ACHN (cell line): ENCODE measurements around the gene KRT15.
A peak's percentile ranks its signal among the peaks of the same experiment; 100 is the strongest.

Experiments used
- DNase-seq: peaks from one replicate; pipeline ENCODE4 v3.0.0-alpha.2; 2015
- in situ Hi-C: cut with HindIII; loops from 2 replicates; pipeline ENCODE4 v1.10.0; 2017; ENCODE audit warnings: low sequenced_read_pairs, low pct_ligation_motif_present, low pct_unique_long_range_greater_than_20kb

KRT15 gene

DNA sequence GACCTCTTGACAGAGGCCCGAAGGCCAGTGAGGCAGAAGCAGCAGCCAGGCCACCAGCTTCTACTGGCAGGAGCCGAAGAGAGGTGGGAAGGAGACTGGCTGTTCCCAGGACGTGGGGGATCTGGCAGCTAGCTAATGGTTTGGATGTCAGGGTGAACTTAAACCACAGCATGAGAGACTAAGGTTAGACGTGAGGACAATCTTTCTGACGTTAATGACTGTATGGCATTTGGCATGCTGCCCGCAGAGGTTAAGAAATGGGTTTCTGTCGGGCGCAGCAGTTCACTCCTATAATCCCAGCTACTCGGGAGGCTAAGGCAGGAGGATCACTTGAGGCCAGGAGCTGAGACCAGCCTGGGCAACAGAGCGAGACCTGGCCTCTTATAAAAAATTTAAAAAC, 7.0 kb downstream of the KRT15 start:
- no peak for DNase-seq
- in situ Hi-C loops: no loop called here

DNA sequence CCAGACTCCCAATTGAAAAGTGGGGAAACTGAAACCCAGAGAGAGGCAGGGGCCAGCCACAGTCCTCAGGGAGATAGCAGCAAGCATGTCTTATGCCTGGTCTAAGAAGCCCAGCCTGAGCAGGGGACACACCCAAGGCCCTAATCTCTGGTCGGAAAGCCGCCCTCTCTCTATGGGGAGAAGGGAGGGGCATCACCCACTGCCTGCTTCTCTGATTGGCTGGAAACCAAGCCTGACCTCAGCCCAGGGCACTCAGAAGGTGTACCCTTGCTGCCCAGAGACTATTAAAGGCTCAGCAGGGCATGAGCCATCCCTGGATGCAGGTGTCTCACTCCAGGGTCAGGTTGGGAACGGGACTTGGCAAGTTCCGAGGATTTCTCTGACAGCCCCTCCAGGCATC, 7.6 kb downstream of the KRT15 start:
- in situ Hi-C loops: no loop called here
- DNase-seq: no peak

DNA sequence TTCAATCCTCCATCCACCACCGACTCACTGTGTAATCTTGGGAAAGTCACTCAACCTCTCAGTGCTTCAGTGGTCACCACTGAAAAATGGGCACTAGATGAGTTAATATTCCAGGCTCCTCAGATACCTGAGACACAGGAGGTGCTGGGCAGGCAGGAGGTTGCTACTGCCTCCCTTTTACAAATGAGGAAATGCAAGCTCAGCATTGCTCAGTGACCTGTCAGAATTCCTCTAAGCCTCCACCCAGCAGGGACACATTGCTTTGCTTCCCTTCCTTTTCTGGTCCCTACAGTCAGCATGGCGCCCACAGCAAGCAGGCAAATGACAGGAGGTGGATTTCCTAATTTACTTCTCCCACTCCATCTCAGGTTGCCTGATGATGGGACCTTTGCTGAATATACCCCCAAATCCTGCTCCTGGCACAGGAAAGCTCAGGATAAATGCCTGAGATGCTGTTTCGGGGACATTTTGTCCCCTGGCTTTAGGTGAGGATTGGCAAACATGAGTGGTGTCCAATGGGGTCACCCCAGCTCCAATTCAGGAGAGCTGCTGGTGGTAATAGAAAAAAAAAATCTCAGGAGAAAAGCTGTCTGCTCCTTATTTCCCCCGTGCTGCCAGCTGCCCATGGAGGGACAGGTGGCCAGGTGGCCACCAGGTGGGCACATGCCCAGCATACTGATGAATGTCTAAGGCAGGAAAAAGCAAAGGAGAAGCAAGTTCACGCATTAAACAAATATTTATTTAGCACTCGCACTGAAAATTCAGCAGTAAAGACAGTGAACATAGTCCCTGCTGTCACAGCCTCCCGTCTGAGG, 8.2 kb downstream of the KRT15 start:
- no peak for DNase-seq
- in situ Hi-C loops: no loop called here

DNA sequence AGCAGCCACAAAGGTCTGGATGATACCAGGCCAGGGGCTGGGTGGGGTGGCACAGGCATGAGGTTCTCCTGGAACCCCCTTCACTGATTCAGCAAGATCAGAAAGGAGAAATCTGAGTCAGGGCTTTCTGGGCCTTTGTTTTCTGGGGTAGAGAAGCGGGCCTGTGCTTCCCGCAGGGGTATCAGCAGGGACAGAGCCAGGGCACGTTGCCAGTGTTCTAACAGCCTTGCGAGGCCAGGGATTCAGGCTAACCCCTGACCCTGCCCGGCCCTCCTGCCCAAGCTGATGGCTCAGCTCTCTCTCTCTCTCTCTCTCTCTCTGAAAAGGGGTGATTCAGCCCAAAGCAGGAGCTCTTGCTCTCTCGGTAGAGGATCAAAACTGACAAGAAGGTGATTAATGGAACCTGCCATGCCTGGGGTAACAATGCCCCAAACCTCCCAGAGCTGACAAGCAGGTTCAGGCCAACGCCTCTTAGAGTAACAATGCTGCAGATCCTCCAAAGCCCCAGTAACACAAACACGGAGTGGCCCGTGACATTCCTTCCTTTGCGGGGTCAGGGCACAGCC, 11.3 kb downstream of the KRT15 start:
- DNase-seq: no peak
- in situ Hi-C loops: no loop called here

DNA sequence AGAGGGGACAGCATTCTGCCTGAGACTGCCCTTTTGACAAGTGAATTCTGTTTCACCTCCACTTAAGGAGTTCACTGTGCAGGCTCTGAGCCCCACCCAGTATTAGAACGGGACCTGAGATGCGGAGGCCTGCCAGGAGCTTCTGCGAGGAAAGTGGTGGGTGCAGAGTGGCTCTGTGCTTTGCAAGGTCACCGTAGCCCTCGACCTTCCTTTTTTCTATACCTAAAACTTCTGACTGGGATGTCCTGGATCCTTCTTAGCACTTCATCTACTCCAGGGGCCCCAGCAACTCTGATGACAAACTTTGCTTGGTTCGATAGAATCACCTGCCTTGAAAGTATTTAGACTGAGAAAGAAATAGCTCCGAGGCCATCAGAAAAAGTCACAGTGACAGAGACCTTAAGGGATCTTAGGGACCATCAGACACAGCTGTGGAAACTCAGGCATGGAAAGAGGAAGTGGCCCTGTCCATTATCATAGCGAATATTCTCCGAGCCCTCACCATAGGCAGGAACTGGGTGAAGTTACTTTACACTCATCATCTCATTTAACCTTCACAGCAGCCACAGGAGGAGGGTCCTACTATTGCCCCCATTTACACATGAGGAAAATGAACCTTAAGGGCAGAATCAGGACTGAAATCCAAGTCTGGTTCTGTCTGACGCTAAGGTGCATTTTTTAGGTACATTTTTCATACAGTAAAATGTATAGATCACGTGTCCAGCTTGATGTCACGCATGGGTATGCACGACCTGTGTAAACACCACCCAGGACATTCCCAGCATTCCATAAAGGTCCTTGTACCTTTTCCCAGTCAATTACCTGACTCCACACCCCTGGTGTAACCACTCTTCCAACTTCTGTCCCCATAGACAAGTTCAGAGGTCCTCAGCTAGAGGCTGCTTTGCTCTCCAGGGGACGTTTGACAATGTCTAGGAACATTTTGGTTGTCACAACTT, 12.6 kb downstream of the KRT15 start:
- DNase-seq: no peak
- in situ Hi-C loops: no loop called here

DNA sequence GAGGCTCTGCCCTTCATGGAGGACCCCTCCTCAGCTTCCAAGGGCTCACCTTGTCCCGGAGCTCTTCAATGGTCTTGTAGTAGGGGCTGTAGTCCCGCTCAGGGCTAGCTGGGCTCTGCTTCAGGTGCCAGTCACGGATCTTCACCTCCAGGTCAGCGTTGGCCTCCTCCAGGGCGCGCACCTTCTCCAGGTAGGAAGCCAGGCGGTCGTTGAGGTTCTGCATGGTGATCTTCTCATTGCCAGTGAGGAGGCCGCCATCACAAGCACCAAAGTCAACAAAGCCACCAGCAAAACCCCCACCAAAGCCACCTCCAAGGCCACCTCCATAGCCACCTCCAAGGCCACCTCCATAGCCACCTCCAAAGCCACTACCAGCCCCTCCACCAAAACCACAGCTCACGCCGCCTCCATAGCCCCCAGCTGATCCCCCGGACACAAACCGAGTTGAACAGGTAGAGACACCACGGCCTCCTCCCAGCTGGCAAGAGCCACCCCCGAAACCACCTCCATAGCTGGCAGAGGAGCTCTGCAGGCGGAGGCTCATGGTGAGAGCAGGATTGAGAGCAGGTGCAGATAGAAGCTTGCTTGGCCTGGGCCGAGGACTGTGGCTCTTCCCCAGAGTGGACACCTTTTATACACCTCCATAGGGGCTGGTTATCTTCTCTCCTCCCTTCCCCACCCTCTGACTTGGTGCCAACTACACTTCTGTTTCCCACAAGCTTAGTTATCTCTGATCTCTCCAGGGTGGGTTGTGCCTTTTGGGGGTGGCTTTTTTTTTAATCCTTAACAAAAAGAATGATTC, 13.5 kb downstream of the KRT15 start, which contains the start of gene KRT13:
TSS of gene KRT13 (minus strand) at position 606 of the 802 bp plus-strand sequence. CDS start at position 544, 62 bp downstream.
- no peak for DNase-seq
- in situ Hi-C loops: no loop called here

DNA sequence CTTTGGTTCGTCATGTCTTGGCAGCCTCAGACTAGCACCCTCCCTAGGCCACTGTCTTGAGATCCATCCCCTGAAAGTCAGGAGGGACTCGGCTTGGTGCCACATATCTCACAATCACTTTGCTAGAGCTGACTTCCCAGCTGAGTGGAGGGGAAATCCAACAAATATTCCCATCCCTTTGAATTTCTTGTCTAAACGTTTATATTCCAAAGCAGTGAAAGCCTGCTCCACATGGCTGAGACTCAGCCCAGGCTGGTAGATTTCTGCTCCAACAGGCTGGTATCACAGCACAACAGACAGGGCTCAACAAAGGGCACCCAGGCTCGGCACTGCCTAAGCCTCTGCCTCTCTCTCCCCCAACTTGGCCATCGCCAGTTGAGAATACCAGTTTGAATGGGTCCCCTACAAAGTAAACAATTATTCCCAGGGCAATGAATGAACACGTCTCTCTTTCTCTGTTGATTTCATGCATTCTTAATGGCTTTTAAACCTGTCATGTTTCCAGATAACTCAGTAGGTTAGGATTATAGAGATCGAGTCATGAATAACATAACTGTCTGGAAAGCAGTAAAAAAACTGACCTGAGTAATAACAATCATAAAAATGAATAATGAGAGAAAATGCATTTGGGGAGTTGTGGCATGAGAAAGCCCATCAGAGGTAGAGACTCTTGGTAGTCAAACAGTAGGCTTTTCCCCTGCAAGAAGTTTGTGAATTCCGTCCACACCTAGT, 14.3 kb downstream of the KRT15 start:
- in situ Hi-C loops: no loop called here
- no peak for DNase-seq

DNA sequence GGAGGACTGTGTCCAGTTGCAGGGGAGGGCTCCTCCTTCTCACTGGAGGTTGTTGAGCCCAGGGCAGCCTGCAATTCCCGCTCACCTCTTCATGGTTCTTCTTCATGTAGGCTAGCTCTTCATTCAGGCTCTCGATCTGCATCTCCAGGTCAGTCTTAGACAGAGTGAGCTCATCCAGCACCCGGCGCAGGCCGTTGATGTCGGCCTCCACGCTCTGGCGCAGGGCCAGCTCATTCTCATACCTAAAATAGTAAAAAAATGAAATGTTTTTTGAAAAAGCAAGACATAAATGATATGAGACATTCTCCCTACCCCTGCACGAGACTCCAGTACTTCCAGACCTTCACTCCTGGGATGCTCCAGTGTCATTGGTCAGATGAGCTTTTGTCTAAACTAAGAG, 15.5 kb downstream of the KRT15 start:
- no peak for DNase-seq
- in situ Hi-C loops: no loop called here

DNA sequence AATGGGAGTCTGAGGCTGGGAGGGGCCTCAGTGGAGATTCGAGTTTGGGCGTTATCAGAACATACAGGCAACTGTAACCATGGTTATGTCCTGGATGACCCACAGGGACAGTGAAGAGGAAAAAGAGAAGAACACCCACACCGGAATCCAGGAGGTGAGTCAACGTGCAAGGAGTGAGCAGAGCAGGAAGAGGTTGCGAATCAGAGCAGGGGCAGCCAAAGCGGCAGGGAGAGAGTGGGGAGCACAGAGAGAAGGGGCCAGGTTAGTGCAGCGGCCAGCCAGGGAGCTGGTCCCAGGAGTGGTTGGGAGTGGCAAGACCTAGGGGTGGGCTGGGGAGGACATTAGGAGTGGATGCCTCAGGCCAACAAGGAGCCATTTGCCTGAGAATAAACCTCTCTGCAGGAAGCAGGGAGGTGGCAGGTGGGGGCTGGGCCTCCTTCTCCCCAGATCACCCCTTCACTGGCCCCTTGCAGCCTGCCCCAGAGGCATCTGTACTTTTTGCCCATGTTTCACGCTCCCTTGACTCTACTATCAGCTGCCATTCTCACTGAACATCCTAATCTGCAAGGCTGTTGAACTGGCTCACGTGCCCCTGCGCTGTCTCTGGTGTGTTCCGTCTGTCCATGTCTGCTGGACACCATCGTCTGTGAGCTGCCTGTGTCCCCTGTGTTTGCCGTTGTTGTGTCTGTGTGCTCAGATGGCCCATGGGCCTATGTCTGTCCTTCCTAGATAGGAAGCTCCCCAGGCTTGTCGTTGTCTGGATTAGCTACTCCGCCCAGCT, 18.4 kb downstream of the KRT15 start:
- DNase-seq: peak; percentile 53
- in situ Hi-C loops: no loop called here

DNA sequence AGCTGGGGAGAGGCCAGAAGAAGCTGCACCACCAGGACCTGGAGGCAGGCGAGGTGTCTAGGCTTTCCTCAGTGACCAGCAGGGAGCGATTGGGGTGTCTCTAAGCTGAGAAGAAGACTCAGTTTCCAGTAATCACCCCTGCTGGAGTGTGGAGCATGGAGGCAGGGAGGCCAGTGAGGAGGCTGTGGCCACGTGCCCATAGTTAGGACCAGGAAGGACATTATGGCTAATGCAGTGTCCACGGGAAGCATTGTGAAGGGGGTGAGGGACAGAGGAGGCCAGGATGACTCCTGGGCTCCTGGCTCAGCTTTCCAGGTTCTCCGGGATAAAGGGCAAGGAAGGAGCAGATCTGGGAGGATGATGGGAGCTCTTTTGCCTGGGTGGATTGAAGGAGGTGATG, 19.0 kb downstream of the KRT15 start:
- DNase-seq: no peak
- in situ Hi-C loops: no loop called here

DNA sequence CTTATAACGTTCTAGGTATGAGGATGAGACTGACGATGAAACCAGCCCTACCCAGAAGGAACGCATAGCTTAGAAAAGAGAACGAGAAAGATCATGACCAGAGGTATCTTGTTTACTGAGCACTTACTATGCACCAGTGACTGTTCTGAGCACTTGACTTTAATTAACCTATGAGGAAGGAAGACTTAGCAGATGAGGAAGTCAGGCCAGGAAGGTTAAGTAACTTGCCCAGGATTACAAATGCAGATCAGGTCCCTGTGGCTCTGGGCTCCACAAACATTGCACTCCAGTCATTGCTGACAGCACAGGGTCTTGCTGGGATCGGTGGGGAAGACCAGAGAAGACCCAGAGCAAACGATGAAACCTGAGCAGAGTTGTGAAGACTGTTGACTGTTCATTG, 20.4 kb downstream of the KRT15 start:
- in situ Hi-C loops: no loop called here

DNA sequence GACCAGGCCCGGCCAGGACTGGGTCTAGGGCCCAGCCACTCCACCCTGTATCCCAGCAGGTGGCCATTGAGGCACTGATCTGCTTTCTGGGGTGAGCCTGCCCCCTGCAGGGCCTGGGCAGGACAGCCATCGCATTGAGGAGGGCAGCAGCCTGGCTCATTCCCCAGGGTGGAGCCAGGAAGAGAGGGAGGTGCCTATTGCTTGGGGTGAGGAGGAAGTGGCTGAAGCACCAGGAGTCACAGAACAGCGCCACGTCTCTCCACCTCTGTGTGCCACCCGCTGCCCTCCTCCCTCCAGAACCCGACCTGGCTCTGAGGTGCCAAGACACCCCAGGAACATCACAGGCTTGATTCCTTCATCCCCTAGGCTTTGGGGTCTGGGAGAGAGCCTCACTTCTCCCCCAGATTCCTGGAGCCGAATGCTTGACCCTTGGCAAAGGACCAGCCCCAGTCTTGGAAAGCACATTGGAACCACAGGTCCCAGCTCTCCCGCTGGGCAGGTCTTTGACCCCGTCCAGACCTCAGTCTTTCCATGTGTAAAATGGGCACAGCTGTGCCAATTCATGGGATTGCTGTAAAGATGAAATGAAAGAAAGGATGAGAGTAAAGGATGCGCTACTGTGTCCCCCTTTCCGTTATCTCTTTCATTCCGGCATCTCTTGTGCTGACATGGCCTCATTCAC, 21.7 kb downstream of the KRT15 start:
- DNase-seq: peak; percentile 97
- in situ Hi-C loops: no loop called here

More for the DNA sequence above, 20.4 kb downstream of the KRT15 start:
- no peak for DNase-seq

DNA sequence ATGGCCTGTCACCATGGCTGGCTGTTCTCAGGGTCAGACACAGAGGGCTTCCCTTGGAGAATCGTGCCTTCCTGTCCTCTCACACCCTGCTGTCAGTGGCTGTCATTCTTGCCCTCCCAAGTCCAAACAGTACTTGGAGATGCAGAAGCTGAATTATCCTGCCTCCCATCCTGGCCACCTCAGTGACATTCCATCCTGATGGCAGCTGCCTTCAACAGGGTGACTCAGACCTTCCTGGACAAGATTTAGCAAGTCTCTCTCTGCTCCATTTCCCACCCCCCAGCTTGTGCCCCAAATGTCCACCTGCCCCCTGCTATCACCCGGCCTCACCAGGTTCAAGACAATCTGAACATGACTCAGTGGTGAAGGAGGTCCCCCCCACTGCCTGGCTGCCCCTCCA, 24.2 kb downstream of the KRT15 start:
- no peak for DNase-seq
- in situ Hi-C loops: no loop called here

DNA sequence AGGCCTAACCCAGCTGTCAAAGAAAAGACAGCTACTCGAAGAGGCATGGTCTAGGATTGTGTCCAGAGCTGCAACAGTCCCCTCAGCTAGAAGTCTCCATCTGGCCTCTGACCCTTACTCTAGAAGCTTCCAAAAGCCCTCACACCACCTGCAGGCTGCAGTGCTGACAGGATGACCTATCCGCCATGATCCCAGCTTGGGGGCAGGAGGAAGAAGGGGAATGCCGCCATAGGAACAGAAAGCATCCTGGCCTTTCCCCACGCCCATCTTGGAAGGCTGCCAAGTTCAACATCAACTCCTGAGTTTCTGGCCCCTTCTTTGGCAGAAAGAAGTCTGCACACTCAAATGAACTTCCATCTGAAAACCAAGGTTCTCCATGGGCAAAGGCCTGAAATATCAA, 25.9 kb downstream of the KRT15 start:
- in situ Hi-C loops: no loop called here

DNA sequence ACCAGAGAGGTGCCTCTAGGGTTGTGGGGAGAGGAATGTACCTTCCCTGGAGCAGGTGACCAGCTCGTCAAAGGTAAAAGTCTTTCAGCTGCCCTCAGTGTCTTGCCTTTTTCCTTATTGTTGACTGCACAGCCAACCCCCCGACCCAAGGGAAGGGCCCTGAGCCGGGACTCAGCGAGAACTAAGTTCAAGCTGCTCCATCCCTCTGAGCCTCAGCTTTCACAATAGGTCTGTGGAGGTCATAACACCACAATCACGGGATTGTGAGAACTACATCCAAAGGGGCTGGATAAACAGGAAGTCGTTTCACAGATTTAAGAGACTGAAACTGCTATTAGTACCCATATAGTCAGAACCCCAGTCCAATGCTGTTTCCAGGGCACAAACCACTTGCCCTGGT, 26.3 kb downstream of the KRT15 start:
- in situ Hi-C loops: no loop called here
- DNase-seq: no peak

More for the DNA sequence above, 25.9 kb downstream of the KRT15 start:
- DNase-seq: no peak

DNA sequence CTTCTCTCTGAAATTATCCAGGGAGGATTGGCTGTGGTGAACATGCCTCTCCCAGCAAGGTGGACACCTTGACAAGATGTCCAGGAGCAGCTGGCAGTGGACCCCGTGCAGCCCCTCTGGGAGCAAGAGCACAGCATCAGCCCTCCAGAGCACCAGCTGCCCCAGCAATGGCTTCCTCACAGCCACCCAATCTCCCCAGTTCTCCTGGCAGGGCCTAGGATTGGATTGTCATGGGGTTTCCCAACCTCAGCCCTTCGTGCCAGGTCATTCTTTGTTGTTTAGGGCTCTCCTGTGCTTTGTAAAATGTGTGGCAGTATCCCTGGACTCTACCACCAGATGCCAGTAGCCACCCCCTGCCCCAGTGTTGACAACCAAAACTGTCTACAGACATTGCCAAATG, 27.2 kb downstream of the KRT15 start:
- in situ Hi-C loops: no loop called here

More for the DNA sequence above, 27.2 kb downstream of the KRT15 start:
- no peak for DNase-seq
